T-helper 17 cell (primary cell): ENCODE results near the gene SH2D4B. TPM values are rescaled to one million over a fixed set of nuclear protein-coding genes. Genes with fewer than 3 reads are reported as not detected.

ENCODE experiments used
- ATAC-seq: fragments of 150-1000 bp; cut with Tn5 transposase; 2 replicates; pipeline ENCODE4 v1.10.0; 2021; ENCODE audit warnings: mild to moderate bottlenecking, moderate library complexity
- DNase-seq, 3 donors: peaks; one replicate each; pipeline versions ENCODE4 v3.0.0 to v3.0.0-alpha.2; 2020 to 2021
- H3K9me3 ChIP-seq: one replicate; pipeline ENCODE4 v1.7.0; 2013; ENCODE audit warnings: low read length, mild to moderate bottlenecking; ENCODE audit not compliant: control insufficient read depth, poor library complexity, severe bottlenecking
- H3K27ac Mint-ChIP-seq: one replicate; pipeline ENCODE4 v1.8.0; 2022; ENCODE audit warnings: mild to moderate bottlenecking, moderate library complexity, mixed read lengths
- H3K27me3 Mint-ChIP-seq: one replicate; pipeline ENCODE4 v1.8.0; 2022; ENCODE audit warnings: mixed read lengths
- H3K36me3 Mint-ChIP-seq: one replicate; pipeline ENCODE4 v1.8.0; 2022; ENCODE audit warnings: low read depth, mixed read lengths
- H3K4me1 Mint-ChIP-seq: one replicate; pipeline ENCODE4 v1.8.0; 2022; ENCODE audit warnings: mild to moderate bottlenecking, mixed read lengths
- H3K4me3 Mint-ChIP-seq: one replicate; pipeline ENCODE4 v1.8.0; 2022; ENCODE audit warnings: mild to moderate bottlenecking, moderate library complexity, mixed read lengths
- total RNA-seq, 4 donors: library from RNA in 2 of 4; stranded (reverse) in 2 of 4; gene quantifications; one replicate each; pipeline ENCODE4 v1.2.3 and lab custom pipeline; 2022 to 2026

The SH2D4B gene
- total RNA-seq (under 1 TPM; 0.18 to 0.30 TPM), total RNA-seq (lab: John Stamatoyannopoulos, UW) (0.70 to 1.1 reads per million in 2 donors)

- Mint-ChIP-seq H3K27me3 (no peaks in the 10 kb centered on the region), H3K4me3 (peak within 1 kb of the TSS; percentile 57), H3K4me1 (peaks cover 16% of the 10 kb centered on the region), H3K27ac (peak within 1 kb of the TSS; percentile 95), H3K36me3 (peaks cover 3% of the 10 kb centered on the region)
- ATAC-seq, result no peak
- no peaks in the 10 kb centered on the region for H3K9me3 ChIP-seq
- no peak for DNase-seq
Measured at GRCh38 chr10:80537736-80538480, at the start of gene SH2D4B. Gene SH2D4B, plus strand, starts transcription at chr10:80537902. Its CDS starts 430 bp downstream, at chr10:80538332.

- DNase-seq (no peak), ATAC-seq (no peak)
- Mint-ChIP-seq H3K27me3 (no peaks in the 10 kb centered on the region), H3K36me3 (peaks cover 19% of the 10 kb centered on the region), H3K27ac (peak overlapping the region; percentile 97), H3K4me1 (peaks cover 84% of the 10 kb centered on the region), H3K4me3 (peak overlapping the region; percentile 92)
- H3K9me3 ChIP-seq, result no peaks in the 10 kb centered on the region
Measured at GRCh38 chr10:80488539-80489066, 49.1 kb upstream of the SH2D4B start.

GRCh38 chr10:80489371-80490112 lies 48.2 kb upstream of the SH2D4B start:
- H3K27ac Mint-ChIP-seq, result peak overlapping the region; percentile 97
- DNase-seq (no peak), ATAC-seq (no peak)
- H3K4me1 Mint-ChIP-seq, result peaks cover 86% of the 10 kb centered on the region
- peaks cover 19% of the 10 kb centered on the region for H3K36me3 Mint-ChIP-seq
- no peaks in the 10 kb centered on the region for H3K27me3 Mint-ChIP-seq
- H3K9me3 ChIP-seq, result no peaks in the 10 kb centered on the region
- peak overlapping the region; percentile 92 for H3K4me3 Mint-ChIP-seq

GRCh38 chr10:80491251-80492102 lies 46.2 kb upstream of the SH2D4B start:
- H3K9me3 ChIP-seq, result no peaks in the 10 kb centered on the region
- Mint-ChIP-seq H3K4me1 (peaks cover 83% of the 10 kb centered on the region), H3K27ac (peak overlapping the region; percentile 97), H3K36me3 (peaks cover 21% of the 10 kb centered on the region), H3K27me3 (no peaks in the 10 kb centered on the region), H3K4me3 (peak overlapping the region; percentile 15)
- ATAC-seq, result no peak
- no peak for DNase-seq

DNA sequence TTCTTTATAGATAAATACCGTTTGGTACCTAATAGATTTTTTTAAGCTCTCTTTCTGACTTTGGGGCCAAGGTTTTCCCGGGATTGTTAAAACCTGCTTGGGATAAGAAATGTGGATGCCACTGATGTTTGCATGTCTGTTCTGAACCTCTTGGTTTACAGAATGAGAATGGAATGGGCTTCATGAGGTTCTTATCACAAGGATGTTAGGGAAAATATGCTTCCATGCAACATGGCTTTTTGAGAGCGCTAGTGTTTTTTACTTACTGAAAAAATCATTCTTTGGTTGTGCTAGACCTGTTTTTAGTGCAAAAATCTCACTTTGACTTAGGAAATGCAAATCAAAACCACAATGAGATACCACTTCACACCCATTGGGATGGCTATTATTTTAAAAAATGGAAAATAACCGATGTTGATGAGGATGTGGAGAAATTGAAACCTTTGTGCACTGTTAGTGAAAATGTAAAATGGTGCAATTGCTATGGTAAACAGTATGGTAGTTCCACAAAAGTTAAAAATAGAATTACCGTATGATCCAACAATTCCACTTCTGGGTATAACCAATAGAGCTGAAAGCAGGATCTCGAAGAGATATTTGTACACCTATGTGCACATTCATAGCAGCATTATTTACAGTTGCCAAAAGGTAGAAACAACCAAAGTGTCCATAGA lies 44.7 kb upstream of the SH2D4B start:
- H3K27me3 Mint-ChIP-seq, result no peaks in the 10 kb centered on the region
- H3K4me3 Mint-ChIP-seq, result peak overlapping the region; percentile 87
- DNase-seq (no peak), ATAC-seq (no peak)
- H3K27ac Mint-ChIP-seq, result peak overlapping the region; percentile 93
- no peaks in the 10 kb centered on the region for H3K9me3 ChIP-seq
- peaks cover 24% of the 10 kb centered on the region for H3K36me3 Mint-ChIP-seq
- H3K4me1 Mint-ChIP-seq, result peaks cover 86% of the 10 kb centered on the region

DNA sequence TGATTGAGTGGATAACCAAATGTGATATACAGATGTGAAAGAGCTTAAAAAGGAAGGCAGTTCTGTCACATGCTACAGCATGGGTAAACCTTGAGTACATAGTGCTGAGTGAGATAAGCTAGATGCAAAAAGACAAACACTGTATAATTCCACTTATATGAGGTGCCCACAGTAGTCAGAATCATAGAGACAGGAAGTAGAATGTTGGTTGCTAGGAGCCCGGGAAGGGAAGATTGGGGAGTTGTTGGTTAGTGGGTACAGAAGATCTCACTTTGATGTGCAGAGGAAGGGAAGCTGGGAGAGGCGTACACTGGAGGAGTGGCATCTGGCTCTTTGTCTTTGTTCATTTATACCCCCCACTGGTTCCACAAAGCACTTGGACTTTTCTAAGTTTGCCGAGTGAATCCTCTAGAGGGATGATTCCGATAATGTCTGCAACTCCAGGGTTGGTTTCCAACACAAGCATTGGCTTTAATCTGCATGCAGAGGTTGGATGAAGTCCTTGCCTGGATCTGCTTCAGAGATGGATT lies 44.1 kb upstream of the SH2D4B start:
- DNase-seq (no peak), ATAC-seq (peak; percentile 73)
- Mint-ChIP-seq H3K27ac (peak overlapping the region; percentile 93), H3K4me3 (peak overlapping the region; percentile 87), H3K4me1 (peaks cover 87% of the 10 kb centered on the region), H3K27me3 (no peaks in the 10 kb centered on the region), H3K36me3 (peaks cover 24% of the 10 kb centered on the region)
- no peaks in the 10 kb centered on the region for H3K9me3 ChIP-seq

DNA sequence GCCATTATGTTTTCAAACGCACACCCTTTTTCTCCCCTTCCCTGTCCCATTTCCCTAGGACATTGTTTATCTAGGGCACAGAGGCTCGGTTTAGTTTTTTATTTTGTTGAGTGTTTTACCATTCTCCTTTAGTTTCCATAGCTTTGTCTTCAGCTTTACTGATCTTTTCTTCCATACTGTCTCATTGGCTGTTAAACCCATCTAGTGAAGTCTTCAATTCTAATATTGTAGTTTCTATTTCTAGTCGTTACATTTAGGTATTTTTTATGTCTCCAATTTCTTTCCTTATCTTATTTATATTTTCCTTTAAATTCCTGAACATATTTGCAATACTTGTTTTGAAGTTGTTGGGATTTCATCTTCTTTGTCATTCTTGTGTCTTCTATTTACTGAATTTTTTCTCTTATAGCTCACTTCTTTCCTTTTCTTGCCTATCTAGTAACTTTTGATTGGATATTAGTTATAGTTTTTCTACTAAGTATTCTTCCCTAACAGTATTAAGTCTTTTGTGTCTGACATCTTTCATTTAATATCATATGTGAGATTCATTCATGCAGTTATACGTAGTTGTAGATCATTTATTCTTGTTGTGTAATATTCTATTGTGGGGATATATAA lies 41.0 kb upstream of the SH2D4B start:
- Mint-ChIP-seq H3K4me1 (peaks cover 81% of the 10 kb centered on the region), H3K4me3 (peak overlapping the region; percentile 85), H3K36me3 (peaks cover 12% of the 10 kb centered on the region), H3K27me3 (no peaks in the 10 kb centered on the region), H3K27ac (peak overlapping the region; percentile 93)
- DNase-seq (no peak), ATAC-seq (no peak)
- H3K9me3 ChIP-seq, result no peaks in the 10 kb centered on the region

DNA sequence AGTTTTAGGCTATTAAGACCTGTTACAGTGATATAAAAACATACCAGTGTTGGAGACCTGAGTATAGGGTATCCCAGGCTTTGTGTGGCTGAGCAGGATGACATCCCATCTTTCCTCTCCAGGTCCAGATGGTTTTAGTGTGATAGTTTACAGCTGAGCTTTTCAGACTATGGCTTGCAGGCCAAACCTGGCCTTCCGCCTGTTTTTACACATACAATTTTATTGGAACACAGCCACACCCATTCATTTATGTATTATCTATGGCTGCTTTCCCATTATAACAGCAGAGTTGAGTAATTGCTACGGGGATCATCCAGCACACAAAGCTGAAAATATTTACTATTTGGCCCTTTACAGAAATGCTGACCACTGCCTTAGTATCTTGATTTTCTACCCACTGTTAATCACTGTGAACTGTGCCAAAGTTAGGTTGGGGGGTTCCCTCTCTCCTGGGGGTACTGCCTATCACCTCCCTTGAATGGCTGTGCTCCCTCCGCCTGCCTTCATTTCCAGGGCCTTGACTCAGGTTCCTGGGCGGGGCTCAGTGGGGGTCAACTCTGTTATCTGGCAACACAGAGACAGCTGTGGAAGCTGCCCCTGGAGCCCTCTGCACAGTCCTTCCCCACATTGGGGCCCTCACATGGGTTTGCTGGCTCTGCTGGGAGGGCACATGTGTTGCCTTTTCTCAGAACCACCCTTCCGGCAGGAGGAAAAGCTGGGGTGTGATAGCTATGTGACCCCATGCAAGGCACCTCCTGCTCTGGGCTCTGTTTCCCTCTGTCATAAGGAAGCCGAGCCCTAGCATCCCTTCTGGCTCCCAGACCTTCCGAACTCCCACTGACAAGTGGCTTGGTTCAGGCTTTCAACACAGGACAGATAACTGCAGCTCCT lies 40.3 kb upstream of the SH2D4B start:
- Mint-ChIP-seq H3K27me3 (no peaks in the 10 kb centered on the region), H3K27ac (peak overlapping the region; percentile 93), H3K36me3 (peaks cover 16% of the 10 kb centered on the region), H3K4me3 (peak overlapping the region; percentile 85), H3K4me1 (peaks cover 83% of the 10 kb centered on the region)
- ATAC-seq (no peak), DNase-seq (no peak)
- H3K9me3 ChIP-seq, result no peaks in the 10 kb centered on the region

GRCh38 chr10:80498078-80498832 lies 39.4 kb upstream of the SH2D4B start:
- H3K4me3 Mint-ChIP-seq, result peak overlapping the region; percentile 85
- no peaks in the 10 kb centered on the region for H3K9me3 ChIP-seq
- H3K27ac Mint-ChIP-seq, result peak overlapping the region; percentile 93
- no peaks in the 10 kb centered on the region for H3K27me3 Mint-ChIP-seq
- ATAC-seq, result peak; percentile 10
- peaks cover 15% of the 10 kb centered on the region for H3K36me3 Mint-ChIP-seq
- H3K4me1 Mint-ChIP-seq, result peaks cover 85% of the 10 kb centered on the region
- DNase-seq, result no peak

- peak; percentile 56 for ATAC-seq
- H3K4me1 Mint-ChIP-seq, result peaks cover 87% of the 10 kb centered on the region
- no peaks in the 10 kb centered on the region for H3K27me3 Mint-ChIP-seq
- DNase-seq, result no peak
- peaks cover 11% of the 10 kb centered on the region for H3K36me3 Mint-ChIP-seq
- H3K4me3 Mint-ChIP-seq, result peak overlapping the region; percentile 85
- peak overlapping the region; percentile 93 for H3K27ac Mint-ChIP-seq
- H3K9me3 ChIP-seq, result no peaks in the 10 kb centered on the region
Measured at GRCh38 chr10:80498833-80499741, 38.6 kb upstream of the SH2D4B start.
